H1 (cell line): ENCODE measurements around the gene SHC3.

ENCODE experiments used
- CBX5 ChIP-seq: fragments of 300-800, 300-1000 bp; sonication (generic); IDR thresholded peaks from 2 replicates; pipeline ENCODE4 v1.7.1; 2016; ENCODE audit warnings: antibody characterized with exemption, low read length, low read depth
- CBX8 ChIP-seq: fragments of 300-800, 300-1000 bp; sonication (generic); IDR thresholded peaks from 2 replicates; pipeline ENCODE4 v1.7.1; 2016; ENCODE audit warnings: low read depth, low read length, borderline replicate concordance
- CHD2 ChIP-seq: IDR thresholded peaks from 2 replicates; pipeline ENCODE4 v1.6.1; 2012; ENCODE audit warnings: low read length, improper control_type of control experiment
- EZH2 ChIP-seq: fragments of 200-600 bp; sonication (generic); IDR thresholded peaks from 2 replicates; pipeline ENCODE4 v1.7.1; 2012; ENCODE audit warnings: low read depth, mild to moderate bottlenecking, moderate library complexity, low read length, inconsistent platforms; ENCODE audit not compliant: severe bottlenecking
- JUN ChIP-seq: IDR thresholded peaks from 2 replicates; pipeline ENCODE4 v1.6.1; 2011; ENCODE audit warnings: low read depth, mild to moderate bottlenecking, improper control_type of control experiment, low read length
- POLR2A ChIP-seq, 2 experiments: IDR thresholded peaks; 1 replicate in 1 of 2; 2 replicates in 1 of 2; pipeline ENCODE4 v1.6.1; 2011; ENCODE audit warnings: low read depth in 2 of 2, low read length in 2 of 2, mild to moderate bottlenecking in 2 of 2; ENCODE audit errors: control extremely low read depth in 1 of 2
- SIN3A ChIP-seq, 2 experiments: IDR thresholded peaks in 1 of 2; conservative IDR thresholded peaks in 1 of 2; 2 replicates each; pipeline ENCODE4 v1.6.1; 2011 to 2012; ENCODE audit warnings: low read length in 2 of 2, improper control_type of control experiment in 1 of 2, low read depth in 1 of 2, mild to moderate bottlenecking in 1 of 2
- SP1 ChIP-seq: IDR thresholded peaks from 2 replicates; pipeline ENCODE4 v1.6.1; 2011; ENCODE audit warnings: low read depth, low read length
- SUZ12 ChIP-seq: fragments of 200-600 bp; sonication (generic); IDR thresholded peaks from 2 replicates; pipeline ENCODE4 v1.6.1; 2012; ENCODE audit warnings: mild to moderate bottlenecking, inconsistent platforms, low read length, moderate library complexity, mixed read lengths
- TCF12 ChIP-seq: IDR thresholded peaks from 2 replicates; pipeline ENCODE4 v1.6.1; 2011; ENCODE audit warnings: low read depth, mild to moderate bottlenecking, low read length
- TF ChIP-seq, protein P1 (sequence below), 3 experiments: IDR thresholded peaks; 1 replicate in 2 of 3; 2 replicates in 1 of 3; pipeline versions ENCODE4 v1.5.1 to v1.6.1; 2011; ENCODE audit warnings: low read length in 3 of 3, mild to moderate bottlenecking in 3 of 3, inconsistent platforms in 2 of 3, low read depth in 1 of 3, moderate library complexity in 1 of 3; ENCODE audit not compliant: insufficient read depth in 1 of 3; ENCODE audit errors: control extremely low read depth in 1 of 3
- TF ChIP-seq, protein P2 (sequence below): IDR thresholded peaks from 2 replicates; pipeline ENCODE4 v1.6.1; 2012; ENCODE audit warnings: inconsistent platforms

DNA sequence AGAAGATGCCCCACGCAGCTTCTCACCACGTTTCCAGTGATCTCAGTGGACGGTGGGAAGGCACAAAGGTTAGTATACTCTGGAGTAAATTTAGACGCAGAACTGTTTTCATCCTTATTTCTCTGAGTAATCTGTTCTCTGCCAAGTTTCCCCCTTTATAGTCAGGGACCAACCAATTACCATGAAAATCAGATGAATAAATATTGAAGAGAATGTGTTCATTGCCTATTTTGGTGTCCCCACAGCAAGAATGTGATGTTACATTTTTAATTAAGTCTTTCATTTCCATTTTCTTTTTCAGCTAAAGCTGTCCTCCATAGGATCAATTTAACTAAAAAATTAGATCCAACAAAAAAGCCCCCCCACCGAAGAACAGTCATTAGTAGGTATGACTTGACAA lies 146.0 kb downstream of the SHC3 start:
- no peak for TF ChIP-seq JUN
- TF ChIP-seq CHD2, result no peak
- TF ChIP-seq, protein P1, sequence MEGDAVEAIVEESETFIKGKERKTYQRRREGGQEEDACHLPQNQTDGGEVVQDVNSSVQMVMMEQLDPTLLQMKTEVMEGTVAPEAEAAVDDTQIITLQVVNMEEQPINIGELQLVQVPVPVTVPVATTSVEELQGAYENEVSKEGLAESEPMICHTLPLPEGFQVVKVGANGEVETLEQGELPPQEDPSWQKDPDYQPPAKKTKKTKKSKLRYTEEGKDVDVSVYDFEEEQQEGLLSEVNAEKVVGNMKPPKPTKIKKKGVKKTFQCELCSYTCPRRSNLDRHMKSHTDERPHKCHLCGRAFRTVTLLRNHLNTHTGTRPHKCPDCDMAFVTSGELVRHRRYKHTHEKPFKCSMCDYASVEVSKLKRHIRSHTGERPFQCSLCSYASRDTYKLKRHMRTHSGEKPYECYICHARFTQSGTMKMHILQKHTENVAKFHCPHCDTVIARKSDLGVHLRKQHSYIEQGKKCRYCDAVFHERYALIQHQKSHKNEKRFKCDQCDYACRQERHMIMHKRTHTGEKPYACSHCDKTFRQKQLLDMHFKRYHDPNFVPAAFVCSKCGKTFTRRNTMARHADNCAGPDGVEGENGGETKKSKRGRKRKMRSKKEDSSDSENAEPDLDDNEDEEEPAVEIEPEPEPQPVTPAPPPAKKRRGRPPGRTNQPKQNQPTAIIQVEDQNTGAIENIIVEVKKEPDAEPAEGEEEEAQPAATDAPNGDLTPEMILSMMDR (IDR thresholded peaks at IDR 0.05; ENCODE audit: control extremely low read depth in 1 of 3, insufficient read depth in 1 of 3, low read depth in 1 of 3, low read length in 3 of 3), result no peak
- no peak for TF ChIP-seq TCF12
- TF ChIP-seq EZH2, result no peak
- TF ChIP-seq SIN3A (conservative IDR thresholded peaks at IDR 0.05 in 1 of 2, IDR thresholded peaks at IDR 0.05 in 1 of 2; ENCODE audit: low read depth in 1 of 2, low read length in 2 of 2), result no peak
- TF ChIP-seq CBX5, result no peak
- TF ChIP-seq POLR2A (IDR thresholded peaks at IDR 0.05; ENCODE audit: control extremely low read depth in 1 of 2, low read depth in 2 of 2, low read length in 2 of 2), result no peak
- TF ChIP-seq SP1, result no peak
- TF ChIP-seq SUZ12, result no peak
- no peak for TF ChIP-seq CBX8
- TF ChIP-seq, protein P2, sequence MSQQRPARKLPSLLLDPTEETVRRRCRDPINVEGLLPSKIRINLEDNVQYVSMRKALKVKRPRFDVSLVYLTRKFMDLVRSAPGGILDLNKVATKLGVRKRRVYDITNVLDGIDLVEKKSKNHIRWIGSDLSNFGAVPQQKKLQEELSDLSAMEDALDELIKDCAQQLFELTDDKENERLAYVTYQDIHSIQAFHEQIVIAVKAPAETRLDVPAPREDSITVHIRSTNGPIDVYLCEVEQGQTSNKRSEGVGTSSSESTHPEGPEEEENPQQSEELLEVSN, result no peak
